SK-N-MC (cell line): ENCODE data around the gene TTLL7.

Experiments used
- EZH2 ChIP-seq: fragments of 200-600 bp; sonication (generic); IDR thresholded peaks from one replicate; pipeline ENCODE4 v1.6.1; 2017; ENCODE audit warnings: antibody characterized with exemption
- FOXP2 ChIP-seq: optimal IDR thresholded peaks from 2 replicates; pipeline ENCODE3; 2011; ENCODE audit warnings: mild to moderate bottlenecking, moderate library complexity; ENCODE audit not compliant: insufficient read depth; ENCODE audit errors: extremely low read length, control extremely low read depth
- POLR2AphosphoS5 ChIP-seq: IDR thresholded peaks from 2 replicates; pipeline ENCODE4 v1.6.1; 2012; ENCODE audit warnings: mild to moderate bottlenecking, low read depth, low read length, borderline replicate concordance

DNA sequence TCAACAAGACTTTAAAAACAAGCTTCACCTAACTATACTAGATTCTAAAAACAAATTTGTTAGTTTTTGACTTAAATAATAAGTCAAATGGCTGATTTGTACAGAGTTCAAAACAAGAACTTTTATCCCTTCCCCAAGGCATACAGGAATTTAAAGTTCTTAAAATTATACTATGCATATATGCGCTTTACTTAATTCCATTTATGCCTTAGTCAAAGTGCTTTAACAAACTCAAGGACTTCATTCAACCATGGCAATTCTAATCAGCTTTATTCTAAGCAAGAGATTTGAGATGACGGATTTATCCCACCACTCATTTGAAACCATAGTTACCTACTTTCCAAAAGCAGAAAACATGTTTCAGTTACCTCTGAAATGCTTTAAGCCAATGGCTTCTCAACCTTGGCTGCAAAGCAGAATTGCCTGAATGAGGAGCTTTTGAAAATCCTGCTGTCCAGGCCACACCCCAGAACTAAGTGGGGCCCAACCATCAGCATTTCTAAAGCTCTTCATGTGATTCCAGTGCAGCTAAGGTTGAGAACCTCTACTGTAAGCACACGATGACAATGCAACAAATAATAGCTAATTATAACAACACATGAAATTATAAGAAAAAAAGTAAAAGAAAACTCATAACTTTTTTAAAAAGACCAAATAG lies 44.6 kb downstream of the TTLL7 start:
- TF ChIP-seq POLR2AphosphoS5 = no peak
- no peak for TF ChIP-seq EZH2
- TF ChIP-seq FOXP2 = no peak
